ENCODE results near the gene LCP2. TPM values are rescaled to one million over a fixed set of nuclear protein-coding genes. Genes with fewer than 3 reads are reported as not detected.

LCP2 gene
- total RNA-seq, 2 donors from 2014 or later, result 1.6 to 2.6 TPM

- Histone ChIP-seq H3K36me3 (replicated peaks in 1 of 2; ENCODE audit: insufficient read depth in 1 of 2, low read depth in 2 of 2) (no peaks in the 10 kb centered on the region), H3K9me3 (no peaks in the 10 kb centered on the region), H3K4me3 (peak overlapping the region in 1 of 2 donors; percentile 0), H3K4me1 (no peaks in the 10 kb centered on the region), H3K27me3 (no peaks in the 10 kb centered on the region), H3K27ac (peak overlapping the region in 2 of 4 donors; percentile 57 to 62)
- TF ChIP-seq POLR2A (IDR thresholded peaks at IDR 0.05) (no peak), CTCF (IDR thresholded peaks at IDR 0.05) (no peak)
- ATAC-seq, result no peak
- WGBS, 2 donors, result 54 to 70% methylated on average over 12 of the region's 12 CpGs
- intact Hi-C loops (cut with DNase I), result no loop called here
- no peak for DNase-seq
Observed at GRCh38 chr5:170296935-170297588, 515 bp downstream of the LCP2 start.

- no peaks in the 10 kb centered on the region for H3K4me1 ChIP-seq
- H3K9me3 ChIP-seq, result no peaks in the 10 kb centered on the region
- no peaks in the 10 kb centered on the region for H3K27me3 ChIP-seq
- WGBS, 2 donors, result 62 to 80% methylated on average over 13 of the region's 13 CpGs
- no peaks in the 10 kb centered on the region for H3K36me3 ChIP-seq (replicated peaks in 1 of 2; ENCODE audit: insufficient read depth in 1 of 2, low read depth in 2 of 2)
- intact Hi-C loops (cut with DNase I), result no loop called here
- TF ChIP-seq CTCF (IDR thresholded peaks at IDR 0.05) (no peak), POLR2A (IDR thresholded peaks at IDR 0.05) (no peak)
- H3K4me3 ChIP-seq, result peak overlapping the region in 1 of 2 donors; percentile 0
- DNase-seq (no peak), ATAC-seq (no peak)
- peak overlapping the region in 1 of 4 donors; percentile 62 for H3K27ac ChIP-seq
Observed at GRCh38 chr5:170296036-170296934, 1.3 kb downstream of the LCP2 start.

GRCh38 chr5:170294556-170294955 lies 3.0 kb downstream of the LCP2 start:
- H3K9me3 ChIP-seq, result peaks cover 0 to 10% (median 0%) of the 10 kb centered on the region in 3 donors
- H3K27ac ChIP-seq, result no peak overlapping the region
- TF ChIP-seq POLR2A (IDR thresholded peaks at IDR 0.05), result no peak
- H3K4me1 ChIP-seq, result no peaks in the 10 kb centered on the region
- intact Hi-C loops (cut with DNase I), result no loop called here
- no peaks in the 10 kb centered on the region for H3K36me3 ChIP-seq (replicated peaks in 1 of 2; ENCODE audit: insufficient read depth in 1 of 2, low read depth in 2 of 2)
- no peak for DNase-seq
- no peak overlapping the region for H3K4me3 ChIP-seq
- no peaks in the 10 kb centered on the region for H3K27me3 ChIP-seq
- ATAC-seq, result no peak

- Histone ChIP-seq H3K4me1 (no peaks in the 10 kb centered on the region), H3K36me3 (replicated peaks in 1 of 2; ENCODE audit: insufficient read depth in 1 of 2, low read depth in 2 of 2) (no peaks in the 10 kb centered on the region), H3K9me3 (peaks cover 0 to 10% (median 0%) of the 10 kb centered on the region in 3 donors), H3K27ac (no peak overlapping the region), H3K27me3 (no peaks in the 10 kb centered on the region), H3K4me3 (no peak overlapping the region)
- ATAC-seq, result no peak
- no peak for DNase-seq
- intact Hi-C loops (cut with DNase I), result no loop called here
- TF ChIP-seq POLR2A (IDR thresholded peaks at IDR 0.05), result no peak
- TF ChIP-seq CTCF (IDR thresholded peaks at IDR 0.05), result no peak
- 51 to 60% methylated on average over 3 of the region's 3 CpGs for WGBS, 2 donors
Observed at GRCh38 chr5:170294057-170294456, 3.5 kb downstream of the LCP2 start.

GRCh38 chr5:170293273-170293672 lies 4.3 kb downstream of the LCP2 start:
- TF ChIP-seq CTCF (IDR thresholded peaks at IDR 0.05) (no peak), POLR2A (IDR thresholded peaks at IDR 0.05) (peak in 1 of 3 donors; percentile 6)
- H3K36me3 ChIP-seq (replicated peaks in 1 of 2; ENCODE audit: insufficient read depth in 1 of 2, low read depth in 2 of 2), result no peaks in the 10 kb centered on the region
- DNase-seq, result peak in 1 of 4 donors; percentile 68

More at GRCh38 chr5:170293273-170293672, 4.3 kb downstream of the LCP2 start:
- Histone ChIP-seq H3K4me1 (no peaks in the 10 kb centered on the region), H3K27me3 (no peaks in the 10 kb centered on the region), H3K27ac (no peak overlapping the region), H3K4me3 (no peak overlapping the region), H3K9me3 (peaks cover 0 to 10% (median 0%) of the 10 kb centered on the region in 3 donors)
- WGBS, 2 donors, result 35 to 59% methylated on average over 6 of the region's 6 CpGs
- no peak for ATAC-seq
- intact Hi-C loops (cut with DNase I), result no loop called here
